Measurements from ENCODE around the gene PTPN21.

DNA sequence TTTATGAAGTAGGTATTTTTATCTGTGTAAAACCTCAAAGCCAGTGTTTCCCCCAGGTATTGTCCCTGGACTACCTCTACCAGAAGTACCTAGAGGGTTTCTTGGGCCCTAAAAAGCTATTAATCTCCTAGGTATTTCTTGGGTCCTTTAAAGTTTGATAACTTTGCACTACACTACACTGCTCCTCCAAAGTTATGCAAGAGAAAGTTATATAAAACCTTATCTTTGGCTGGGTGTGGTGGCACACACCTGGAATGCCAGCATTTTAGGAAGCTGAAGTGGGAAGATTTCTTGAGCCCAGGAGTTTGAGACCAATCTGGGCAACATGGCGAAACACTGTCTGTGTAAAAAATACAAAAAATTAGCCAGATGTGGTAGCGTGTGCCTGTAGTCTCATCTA lies 34.9 kb downstream of the PTPN21 start:
- TF ChIP-seq CTCF (IDR thresholded peaks at IDR 0.05) = no peak
- TF ChIP-seq POLR2A (IDR thresholded peaks at IDR 0.05) = no peak

All from Peyer's patch (tissue), 4 donors.